ENCODE measurements around the gene KIF26A.

Gene KIF26A

GRCh38 chr14:104120281-104120741, 18.1 kb upstream of the KIF26A start:
- Histone ChIP-seq H3K4me3 (no peak overlapping the region), H3K27me3 (ENCODE audit: low read depth) (peaks cover 28% of the 10 kb centered on the region), H3K4me1 (no peaks in the 10 kb centered on the region), H3K36me3 (replicated peaks) (no peaks in the 10 kb centered on the region), H3K9me3 (0 out of 2 replicates have a peak, but pooled peaks cover under 1% of the 10 kb centered on the region)
- in situ Hi-C loops (cut with MboI; ENCODE audit: low sequenced_read_pairs): no loop called here
- no peak for DNase-seq (ENCODE audit: low spot score in 2 of 2)

GRCh38 chr14:104121142-104121541, 17.2 kb upstream of the KIF26A start:
- no peak for DNase-seq (ENCODE audit: low spot score in 2 of 2)
- H3K36me3 ChIP-seq (replicated peaks): no peaks in the 10 kb centered on the region
- 0 out of 2 replicates have a peak, but pooled peaks cover 2% of the 10 kb centered on the region for H3K9me3 ChIP-seq
- no peaks in the 10 kb centered on the region for H3K4me1 ChIP-seq
- in situ Hi-C loops (cut with MboI; ENCODE audit: low sequenced_read_pairs): no loop called here
- peaks cover 20% of the 10 kb centered on the region for H3K27me3 ChIP-seq (ENCODE audit: low read depth)
- H3K4me3 ChIP-seq: no peak overlapping the region

DNA sequence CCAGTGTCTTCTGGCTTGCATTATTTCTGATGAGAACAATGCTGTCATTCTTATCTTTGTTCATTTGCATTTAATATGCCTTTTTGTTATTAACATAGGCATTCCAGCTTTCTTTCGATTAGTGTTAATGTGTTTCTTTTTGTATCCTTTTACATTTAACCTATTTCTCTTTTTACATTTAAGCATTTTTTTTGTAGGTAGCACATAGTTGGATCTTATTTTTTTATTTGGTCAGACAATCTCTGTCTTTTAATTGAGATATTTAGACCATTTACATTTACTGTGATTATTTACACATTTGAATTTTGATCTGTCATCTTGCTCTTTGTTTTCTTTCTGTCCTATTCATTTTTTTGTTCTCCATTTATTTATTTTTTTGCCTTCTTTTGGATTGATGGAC, 14.5 kb upstream of the KIF26A start:
- no peak for DNase-seq (ENCODE audit: low spot score in 2 of 2)

DNA sequence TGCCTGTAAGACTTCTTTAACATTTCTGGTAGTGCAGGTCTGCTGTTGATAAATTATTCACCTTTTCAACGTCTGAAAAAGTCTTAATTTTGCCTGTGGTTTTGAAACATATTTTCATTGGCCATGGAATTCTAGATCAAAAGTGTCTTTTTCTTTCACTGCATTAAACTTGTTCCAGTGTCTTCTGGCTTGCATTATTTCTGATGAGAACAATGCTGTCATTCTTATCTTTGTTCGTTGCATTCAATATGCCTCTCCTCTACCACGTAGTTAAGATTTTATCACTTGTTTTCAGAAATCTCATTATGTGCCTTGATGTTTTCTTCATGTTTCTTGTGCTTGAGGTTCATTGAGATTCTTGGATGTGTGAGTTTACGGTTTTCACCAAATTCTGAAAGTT, 13.4 kb upstream of the KIF26A start:
- Histone ChIP-seq H3K27me3 (ENCODE audit: low read depth) (peaks cover 2% of the 10 kb centered on the region), H3K4me3 (no peak overlapping the region), H3K4me1 (no peaks in the 10 kb centered on the region), H3K36me3 (replicated peaks) (no peaks in the 10 kb centered on the region), H3K9me3 (peaks cover 5% of the 10 kb centered on the region)
- no peak for DNase-seq (ENCODE audit: low spot score in 2 of 2)
- in situ Hi-C loops (cut with MboI; ENCODE audit: low sequenced_read_pairs): no loop called here

More for the DNA sequence above, 14.5 kb upstream of the KIF26A start:
- Histone ChIP-seq H3K27me3 (ENCODE audit: low read depth) (peaks cover 2% of the 10 kb centered on the region), H3K4me1 (no peaks in the 10 kb centered on the region), H3K36me3 (replicated peaks) (no peaks in the 10 kb centered on the region), H3K9me3 (0 out of 2 replicates have a peak, but pooled peaks cover 2% of the 10 kb centered on the region), H3K4me3 (no peak overlapping the region)
- in situ Hi-C loops (cut with MboI; ENCODE audit: low sequenced_read_pairs): no loop called here

- no peaks in the 10 kb centered on the region for H3K4me1 ChIP-seq
- in situ Hi-C loops (cut with MboI; ENCODE audit: low sequenced_read_pairs): no loop called here
- H3K27me3 ChIP-seq (ENCODE audit: low read depth): no peaks in the 10 kb centered on the region
- H3K36me3 ChIP-seq (replicated peaks): no peaks in the 10 kb centered on the region
- peaks cover 5% of the 10 kb centered on the region for H3K9me3 ChIP-seq
- no peak for DNase-seq (ENCODE audit: low spot score in 2 of 2)
- no peak overlapping the region for H3K4me3 ChIP-seq
These were observed 11.6 kb upstream of the KIF26A start for GRCh38 chr14:104126753-104127152.

GRCh38 chr14:104128981-104129380, 9.4 kb upstream of the KIF26A start:
- H3K4me1 ChIP-seq: no peaks in the 10 kb centered on the region
- in situ Hi-C loops (cut with MboI; ENCODE audit: low sequenced_read_pairs): no loop called here
- peaks cover 5% of the 10 kb centered on the region for H3K9me3 ChIP-seq
- no peak overlapping the region for H3K4me3 ChIP-seq
- no peak for DNase-seq (ENCODE audit: low spot score in 2 of 2)
- H3K27me3 ChIP-seq (ENCODE audit: low read depth): peaks cover 4% of the 10 kb centered on the region; the same call in 1 of the 2 replicates
- H3K36me3 ChIP-seq (replicated peaks): no peaks in the 10 kb centered on the region

GRCh38 chr14:104129556-104129955, 8.8 kb upstream of the KIF26A start:
- H3K9me3 ChIP-seq: peaks cover 5% of the 10 kb centered on the region
- H3K4me3 ChIP-seq: no peak overlapping the region

GRCh38 chr14:104130974-104131651, 7.3 kb upstream of the KIF26A start:
- in situ Hi-C loops (cut with MboI; ENCODE audit: low sequenced_read_pairs): no loop called here
- Histone ChIP-seq H3K4me3 (no peak overlapping the region), H3K27me3 (ENCODE audit: low read depth) (peaks cover 22% of the 10 kb centered on the region), H3K36me3 (replicated peaks) (no peaks in the 10 kb centered on the region), H3K4me1 (no peaks in the 10 kb centered on the region), H3K9me3 (peaks cover 3% of the 10 kb centered on the region)
- DNase-seq (ENCODE audit: low spot score in 2 of 2): peak; percentile 21 to 53

More at GRCh38 chr14:104129556-104129955, 8.8 kb upstream of the KIF26A start:
- H3K4me1 ChIP-seq: no peaks in the 10 kb centered on the region
- DNase-seq (ENCODE audit: low spot score in 2 of 2): no peak
- in situ Hi-C loops (cut with MboI; ENCODE audit: low sequenced_read_pairs): no loop called here
- H3K36me3 ChIP-seq (replicated peaks): no peaks in the 10 kb centered on the region
- peaks cover 8% of the 10 kb centered on the region for H3K27me3 ChIP-seq (ENCODE audit: low read depth)

- H3K4me1 ChIP-seq: no peaks in the 10 kb centered on the region
- H3K9me3 ChIP-seq: peaks cover 3% of the 10 kb centered on the region
- no peak overlapping the region for H3K4me3 ChIP-seq
- no peak for DNase-seq (ENCODE audit: low spot score in 2 of 2)
- peaks cover 30% of the 10 kb centered on the region for H3K27me3 ChIP-seq (ENCODE audit: low read depth)
- H3K36me3 ChIP-seq (replicated peaks): no peaks in the 10 kb centered on the region
- in situ Hi-C loops (cut with MboI; ENCODE audit: low sequenced_read_pairs): no loop called here
These were observed 6.2 kb upstream of the KIF26A start for GRCh38 chr14:104131968-104132732.

DNA sequence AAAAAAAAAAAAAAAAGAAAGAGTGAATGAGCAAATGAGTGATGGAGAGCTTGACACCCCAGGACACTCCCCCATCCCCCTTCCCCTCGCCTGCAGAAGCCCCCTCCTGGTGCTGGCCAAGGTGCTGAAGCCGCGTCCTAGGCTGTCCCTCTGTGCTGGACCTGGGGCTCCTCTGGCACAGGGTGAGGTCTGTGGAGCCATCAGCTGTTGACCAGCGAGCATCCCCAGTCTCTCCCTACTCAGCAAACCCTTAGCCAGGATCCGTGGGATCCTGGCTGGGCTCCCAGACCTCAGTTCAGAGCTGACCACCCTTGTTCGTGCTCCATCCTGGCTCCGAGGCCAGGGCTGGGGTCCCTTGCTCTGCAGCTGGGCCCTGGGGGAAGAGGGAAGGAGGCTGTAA, 5.4 kb upstream of the KIF26A start:
- in situ Hi-C loops (cut with MboI; ENCODE audit: low sequenced_read_pairs): no loop called here
- Histone ChIP-seq H3K27me3 (ENCODE audit: low read depth) (peaks cover 32% of the 10 kb centered on the region), H3K36me3 (replicated peaks) (no peaks in the 10 kb centered on the region), H3K4me3 (no peak overlapping the region), H3K4me1 (peaks cover 3% of the 10 kb centered on the region), H3K9me3 (peaks cover 3% of the 10 kb centered on the region)
- DNase-seq (ENCODE audit: low spot score in 2 of 2): peak in 1 of 2 experiments; percentile 43

DNA sequence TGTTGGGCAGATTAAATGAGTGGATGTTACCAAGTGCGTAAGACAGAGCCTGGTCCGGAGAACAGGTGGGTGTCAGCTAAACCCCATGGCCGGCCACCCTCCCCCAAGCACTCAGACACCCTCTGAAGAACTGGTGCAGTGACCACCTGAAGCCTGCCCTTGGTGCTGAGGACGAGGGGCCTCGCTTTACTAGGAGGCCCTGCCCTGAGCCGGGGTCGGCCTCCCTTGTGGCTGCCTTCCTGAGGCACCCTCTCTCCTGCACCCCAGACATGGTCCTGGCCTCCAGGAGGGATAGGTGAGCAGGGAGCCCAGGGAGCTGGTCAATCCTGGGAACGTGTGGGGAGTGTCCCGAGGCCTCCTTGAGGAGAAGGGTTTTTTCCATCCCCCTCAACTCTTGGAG, 4.9 kb upstream of the KIF26A start:
- no peak overlapping the region for H3K4me3 ChIP-seq
- peaks cover 4% of the 10 kb centered on the region for H3K4me1 ChIP-seq
- H3K27me3 ChIP-seq (ENCODE audit: low read depth): peaks cover 32% of the 10 kb centered on the region
- no peaks in the 10 kb centered on the region for H3K36me3 ChIP-seq (replicated peaks)
- DNase-seq (ENCODE audit: low spot score in 2 of 2): no peak
- in situ Hi-C loops (cut with MboI; ENCODE audit: low sequenced_read_pairs): no loop called here
- peaks cover 3% of the 10 kb centered on the region for H3K9me3 ChIP-seq

- H3K4me1 ChIP-seq: peaks cover 4% of the 10 kb centered on the region
- H3K27me3 ChIP-seq (ENCODE audit: low read depth): peaks cover 32% of the 10 kb centered on the region
- DNase-seq (ENCODE audit: low spot score in 2 of 2): no peak
- no peaks in the 10 kb centered on the region for H3K36me3 ChIP-seq (replicated peaks)
- in situ Hi-C loops (cut with MboI; ENCODE audit: low sequenced_read_pairs): no loop called here
- peaks cover 2% of the 10 kb centered on the region for H3K9me3 ChIP-seq
- H3K4me3 ChIP-seq: no peak overlapping the region
These were observed 4.1 kb upstream of the KIF26A start for GRCh38 chr14:104134061-104134965.

DNA sequence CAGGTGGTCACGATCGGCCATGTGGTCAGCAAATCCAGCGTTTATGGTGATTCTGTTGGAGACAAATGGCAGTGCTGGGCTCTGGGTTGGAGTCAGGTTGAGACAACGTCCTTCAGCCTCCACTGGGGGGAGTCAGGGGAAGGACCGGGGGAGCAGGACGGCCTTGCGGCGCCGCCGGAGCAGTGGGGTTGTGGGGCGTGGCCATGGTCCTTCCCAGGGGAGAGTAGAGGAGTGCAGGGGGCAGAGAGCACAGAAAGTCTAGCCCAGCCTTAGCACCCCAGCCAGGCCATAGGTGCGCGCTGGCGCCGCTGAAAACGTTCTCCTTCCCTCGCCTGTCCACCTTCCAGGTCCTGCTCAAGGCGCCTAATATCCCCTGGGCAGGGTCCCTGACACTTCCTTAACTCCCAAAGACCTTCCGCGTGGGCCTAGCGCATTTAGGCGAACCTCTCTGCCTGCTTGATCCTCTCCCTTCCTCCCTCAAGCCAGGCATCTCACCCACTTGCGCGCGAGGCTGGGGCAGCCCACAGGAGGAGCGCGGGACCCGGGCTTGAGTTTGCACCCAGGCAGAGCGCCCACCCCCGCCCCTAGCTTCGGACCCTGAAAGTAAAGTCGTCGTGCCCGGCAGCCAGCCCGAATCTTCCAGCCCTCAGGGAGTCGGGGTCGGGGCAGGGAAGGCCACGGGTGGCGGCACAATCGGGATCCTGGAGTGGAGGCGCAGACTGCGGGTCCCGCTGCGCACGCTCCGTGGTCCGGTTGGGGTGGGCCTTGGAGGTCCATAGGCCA, 3.1 kb upstream of the KIF26A start:
- in situ Hi-C loops (cut with MboI; ENCODE audit: low sequenced_read_pairs): no loop called here
- Histone ChIP-seq H3K4me1 (peaks cover 7% of the 10 kb centered on the region), H3K4me3 (no peak overlapping the region), H3K36me3 (replicated peaks) (no peaks in the 10 kb centered on the region), H3K27me3 (ENCODE audit: low read depth) (peaks cover 32% of the 10 kb centered on the region), H3K9me3 (no peaks in the 10 kb centered on the region)
- DNase-seq (ENCODE audit: low spot score in 2 of 2): peak; percentile 34 to 77
